BLaER1 treated with 17β-estradiol and CSF1 and Interleukin-3, amounts not matched to agents 10 nM and 100 nM (cell line): Measurements from ENCODE around the gene DCDC2.
"Not testable (repeated sequence)": the region's sequence is repeated elsewhere in the genome, so short reads cannot be mapped to it uniquely, and the experiment has no call there.

Experiments used
- H3K27ac ChIP-seq, 11 experiments: shearing (Covaris generic); formaldehyde crosslinking; 2 replicates each; pipeline ENCODE4 v1.8.1; 2022
- H3K27me3 ChIP-seq, 11 experiments: shearing (Covaris generic); formaldehyde crosslinking; 2 replicates each; pipeline ENCODE4 v1.8.1; 2022
- H3K36me3 ChIP-seq, 11 experiments: shearing (Covaris generic); formaldehyde crosslinking; 2 replicates each; pipeline ENCODE4 v1.8.1; 2022
- H3K4me1 ChIP-seq, 10 experiments: shearing (Covaris generic); formaldehyde crosslinking; 2 replicates each; pipeline ENCODE4 v1.8.1; 2022
- H3K4me2 ChIP-seq, 11 experiments: shearing (Covaris generic); formaldehyde crosslinking; 2 replicates each; pipeline ENCODE4 v1.8.1; 2022
- H3K4me3 ChIP-seq, 10 experiments: shearing (Covaris generic); formaldehyde crosslinking; 2 replicates each; pipeline ENCODE4 v1.8.1; 2022
- H3K9ac ChIP-seq, 11 experiments: shearing (Covaris generic); formaldehyde crosslinking; 2 replicates each; pipeline ENCODE4 v1.8.1; 2022
- H3K9me3 ChIP-seq, 11 experiments: shearing (Covaris generic); formaldehyde crosslinking; replicated peaks in 1 of 11; 2 replicates each; pipeline ENCODE4 v1.8.1; 2022
- H4K20me1 ChIP-seq, 11 experiments: shearing (Covaris generic); formaldehyde crosslinking; 2 replicates each; pipeline ENCODE4 v1.8.1; 2022
- Cebpa-rat ChIP-seq, 11 experiments: shearing (Covaris generic); IDR thresholded peaks; 2 replicates each; pipeline ENCODE4 v1.8.1; 2022

Gene DCDC2

DNA sequence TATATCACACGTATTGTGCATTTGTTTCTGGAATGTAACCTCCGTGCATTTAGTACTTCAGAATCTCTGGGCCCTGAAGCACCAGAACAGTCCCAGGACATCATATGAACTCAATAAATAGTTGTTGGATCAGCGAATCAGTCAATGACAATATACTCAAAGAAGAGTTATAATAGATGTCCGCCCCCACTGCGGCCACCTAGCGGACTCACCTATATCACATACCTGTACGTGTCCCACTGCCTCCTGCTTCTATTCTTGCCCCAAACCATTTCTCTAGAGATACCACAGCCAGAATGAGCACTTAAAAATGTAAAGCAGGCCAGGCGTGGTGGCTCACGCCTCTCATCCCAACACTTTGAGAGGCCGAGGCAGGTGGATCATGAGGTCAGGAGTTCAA lies 73.9 kb downstream of the DCDC2 start:
- TF ChIP-seq Cebpa-rat (IDR thresholded peaks at IDR 0.05): no peak
- Histone ChIP-seq H3K36me3 (no peaks in the 10 kb centered on the region), H3K4me3 (no peak overlapping the region), H3K9me3 (no peaks in the 10 kb centered on the region), H3K27me3 (no peaks in the 10 kb centered on the region), H3K9ac (no peak overlapping the region), H4K20me1 (no peaks in the 10 kb centered on the region), H3K4me2 (peak overlapping the region; percentile 54 to 83 (median 70)), H3K27ac (no peak overlapping the region), H3K4me1 (peaks cover 16 to 22% (median 19%) of the 10 kb centered on the region in 10 experiments)

- peak overlapping the region; percentile 54 to 83 (median 70) for H3K4me2 ChIP-seq
- H4K20me1 ChIP-seq: no peaks in the 10 kb centered on the region
- no peaks in the 10 kb centered on the region for H3K36me3 ChIP-seq
- no peaks in the 10 kb centered on the region for H3K9me3 ChIP-seq
- TF ChIP-seq Cebpa-rat (IDR thresholded peaks at IDR 0.05): no peak
- peaks cover 16 to 22% (median 19%) of the 10 kb centered on the region in 10 experiments for H3K4me1 ChIP-seq
- H3K4me3 ChIP-seq: peak overlapping the region in 2 of 10 experiments; percentile 4 to 20; a peak in 2 of 20 replicates
- H3K9ac ChIP-seq: peak overlapping the region in 1 of 11 experiments; percentile 1; a peak in 1 of 22 replicates
- no peaks in the 10 kb centered on the region for H3K27me3 ChIP-seq
- H3K27ac ChIP-seq: peak overlapping the region in 1 of 11 experiments; percentile 37; a peak in 1 of 22 replicates
These were observed 74.5 kb downstream of the DCDC2 start for GRCh38 chr6:24283043-24283985.

GRCh38 chr6:24274441-24275083 lies 83.3 kb downstream of the DCDC2 start:
- Histone ChIP-seq H3K9ac (no peak overlapping the region), H3K4me1 (peaks cover 0 to 6% (median 0%) of the 10 kb centered on the region in 10 experiments; a peak in 3 of 20 replicates), H4K20me1 (no peaks in the 10 kb centered on the region; a peak in 1 of 22 replicates), H3K36me3 (no peaks in the 10 kb centered on the region), H3K4me3 (no peak overlapping the region), H3K4me2 (no peak overlapping the region), H3K9me3 (no peaks in the 10 kb centered on the region), H3K27me3 (no peaks in the 10 kb centered on the region), H3K27ac (no peak overlapping the region)
- TF ChIP-seq Cebpa-rat (IDR thresholded peaks at IDR 0.05): no peak

GRCh38 chr6:24273096-24273870 lies 84.6 kb downstream of the DCDC2 start:
- TF ChIP-seq Cebpa-rat (IDR thresholded peaks at IDR 0.05): no peak
- Histone ChIP-seq H3K9ac (no peak overlapping the region), H3K4me3 (no peak overlapping the region)

GRCh38 chr6:24272553-24272952 lies 85.3 kb downstream of the DCDC2 start:
- no peaks in the 10 kb centered on the region for H3K9me3 ChIP-seq
- H3K27me3 ChIP-seq: no peaks in the 10 kb centered on the region
- no peaks in the 10 kb centered on the region for H3K36me3 ChIP-seq
- peaks cover 0 to 6% (median 0%) of the 10 kb centered on the region in 10 experiments; a peak in 3 of 20 replicates for H3K4me1 ChIP-seq
- no peak overlapping the region for H3K4me3 ChIP-seq
- no peak for TF ChIP-seq Cebpa-rat (IDR thresholded peaks at IDR 0.05)
- H4K20me1 ChIP-seq: no peaks in the 10 kb centered on the region; a peak in 1 of 22 replicates
- no peak overlapping the region for H3K4me2 ChIP-seq
- H3K9ac ChIP-seq: no peak overlapping the region
- H3K27ac ChIP-seq: no peak overlapping the region

More at GRCh38 chr6:24273096-24273870, 84.6 kb downstream of the DCDC2 start:
- no peaks in the 10 kb centered on the region for H3K36me3 ChIP-seq
- H3K27ac ChIP-seq: no peak overlapping the region
- H3K9me3 ChIP-seq: no peaks in the 10 kb centered on the region
- no peaks in the 10 kb centered on the region for H3K27me3 ChIP-seq
- no peak overlapping the region for H3K4me2 ChIP-seq
- no peaks in the 10 kb centered on the region; a peak in 1 of 22 replicates for H4K20me1 ChIP-seq
- peaks cover 0 to 6% (median 0%) of the 10 kb centered on the region in 10 experiments; a peak in 3 of 20 replicates for H3K4me1 ChIP-seq

DNA sequence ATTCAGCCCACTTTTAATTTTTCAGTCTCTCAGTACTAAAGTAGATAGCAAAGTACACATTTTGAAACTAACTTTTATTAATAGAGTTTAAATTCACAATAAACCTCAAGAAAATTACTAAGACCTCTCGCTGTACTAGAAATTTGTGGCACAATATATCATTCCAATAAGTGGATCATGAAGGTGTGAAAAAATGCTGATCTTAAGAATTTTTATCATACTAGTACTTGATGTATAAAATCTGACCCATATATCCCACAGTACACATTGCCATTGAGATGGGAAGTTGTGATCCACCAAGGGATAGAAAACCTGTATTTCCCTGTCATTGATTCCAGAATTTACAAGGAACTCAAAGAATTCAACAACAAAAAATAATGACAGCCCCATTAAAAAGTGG lies 85.7 kb downstream of the DCDC2 start:
- no peaks in the 10 kb centered on the region; a peak in 1 of 22 replicates for H4K20me1 ChIP-seq
- H3K4me1 ChIP-seq: peaks cover 0 to 6% (median 0%) of the 10 kb centered on the region in 10 experiments; a peak in 3 of 20 replicates
- no peak overlapping the region for H3K9ac ChIP-seq
- H3K4me3 ChIP-seq: no peak overlapping the region
- H3K4me2 ChIP-seq: no peak overlapping the region
- H3K36me3 ChIP-seq: no peaks in the 10 kb centered on the region
- no peaks in the 10 kb centered on the region for H3K27me3 ChIP-seq
- no peak for TF ChIP-seq Cebpa-rat (IDR thresholded peaks at IDR 0.05)
- no peak overlapping the region for H3K27ac ChIP-seq
- H3K9me3 ChIP-seq: no peaks in the 10 kb centered on the region

- no peak overlapping the region for H3K27ac ChIP-seq
- no peaks in the 10 kb centered on the region for H3K27me3 ChIP-seq
- H3K4me3 ChIP-seq: no peak overlapping the region
- no peaks in the 10 kb centered on the region; a peak in 1 of 22 replicates for H4K20me1 ChIP-seq
- no peak overlapping the region for H3K4me2 ChIP-seq
- no peaks in the 10 kb centered on the region for H3K36me3 ChIP-seq
- H3K9me3 ChIP-seq: no peaks in the 10 kb centered on the region
- no peaks in the 10 kb centered on the region for H3K4me1 ChIP-seq
- TF ChIP-seq Cebpa-rat (IDR thresholded peaks at IDR 0.05): no peak
- H3K9ac ChIP-seq: no peak overlapping the region
These were observed 87.8 kb downstream of the DCDC2 start for GRCh38 chr6:24270011-24270410.

DNA sequence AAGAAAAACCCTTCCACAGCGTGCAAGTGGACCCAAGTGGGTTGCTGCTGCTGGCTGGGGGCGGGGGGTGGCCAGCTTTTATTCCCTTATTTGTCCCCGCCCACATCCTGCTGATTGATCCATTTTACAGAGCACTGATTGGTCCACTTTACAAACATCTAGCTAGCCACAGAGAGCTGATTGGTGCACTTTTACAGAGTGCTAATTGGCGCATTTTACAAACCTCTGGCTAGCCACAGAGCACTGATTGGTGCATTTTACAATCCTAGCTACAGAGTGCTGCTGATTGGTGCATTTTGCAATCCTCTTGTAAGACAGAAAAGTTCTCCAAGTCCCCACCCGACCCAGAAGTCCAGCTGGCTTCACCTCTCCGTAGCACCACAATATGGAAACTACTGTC lies 99.6 kb downstream of the DCDC2 start:
- H3K4me2 ChIP-seq, H3K27me3 ChIP-seq, H3K4me3 ChIP-seq, H4K20me1 ChIP-seq, H3K36me3 ChIP-seq, H3K9ac ChIP-seq, H3K27ac ChIP-seq: not testable (repeated sequence)
- H3K4me1 ChIP-seq: peaks cover 0 to 17% (median 0%) of the 10 kb centered on the region in 10 experiments; a peak in 6 of 20 replicates
- peaks cover 0 to 16% (median 9%) of the 10 kb centered on the region in 11 experiments; a peak in 9 of 22 replicates for H3K9me3 ChIP-seq

DNA sequence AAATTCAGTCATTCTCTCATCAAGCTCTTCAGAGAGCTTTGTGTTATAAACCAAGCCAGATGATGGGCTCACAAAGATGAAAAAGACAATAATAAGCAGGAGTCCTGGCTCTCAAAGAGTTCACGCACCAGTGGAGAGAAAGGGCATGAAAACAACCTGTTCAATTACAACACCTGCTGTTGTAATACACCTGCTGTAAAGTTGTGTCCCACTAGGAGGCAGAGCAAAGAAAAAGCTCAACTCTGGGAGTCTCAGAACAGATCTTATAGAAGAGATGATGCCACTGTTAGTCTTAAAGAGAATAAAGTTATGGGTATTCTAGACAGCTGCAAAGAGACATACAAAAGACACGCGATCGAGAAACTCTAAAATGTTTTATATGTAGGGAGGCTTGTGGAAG lies 100.6 kb downstream of the DCDC2 start:
- Histone ChIP-seq H4K20me1 (no peaks in the 10 kb centered on the region), H3K9ac (no peak overlapping the region), H3K4me1 (peaks cover 0 to 17% (median 0%) of the 10 kb centered on the region in 10 experiments; a peak in 6 of 20 replicates), H3K4me3 (no peak overlapping the region), H3K36me3 (no peaks in the 10 kb centered on the region), H3K27ac (no peak overlapping the region), H3K4me2 (no peak overlapping the region), H3K27me3 (no peaks in the 10 kb centered on the region), H3K9me3 (peaks cover 0 to 16% (median 9%) of the 10 kb centered on the region in 11 experiments; a peak in 9 of 22 replicates)
- no peak for TF ChIP-seq Cebpa-rat (IDR thresholded peaks at IDR 0.05)
